GM12878 (cell line): Measurements from ENCODE around the gene KDM6B. TPM values are rescaled to one million over a fixed set of nuclear protein-coding genes. Genes with fewer than 3 reads are reported as not detected.

Experiments used
- ATAC-seq: fragments of 200-7000 bp; cut with Tn5 transposase; 3 replicates; pipeline ENCODE4 v1.9.1; 2020; ENCODE audit warnings: mild to moderate bottlenecking, moderate library complexity
- BruUV-seq: library from RNA; stranded (reverse); fragments of 400-500 nt; replicated peaks from 2 replicates; lab custom pipeline; 2021; lab: Mats Ljungman, UMichigan
- CTCF ChIA-PET: fragments of 300-600 bp; sonication (Branson Sonifier 250); formaldehyde crosslinking; extraction: SDS; loops from one replicate; lab custom pipeline; 2021; ENCODE audit warnings: inconsistent platforms; lab: Yijun Ruan, JAX
- POLR2A ChIA-PET: fragments of 350-600 bp; formaldehyde crosslinking; extraction: SDS; loops from one replicate; lab custom pipeline; 2021; ENCODE audit warnings: inconsistent platforms; lab: Charles Lee
- RAD21 ChIA-PET: fragments of 300-600 bp; sonication (Branson Sonifier 250); formaldehyde crosslinking; loops from one replicate; lab custom pipeline; 2023; ENCODE audit warnings: antibody characterized with exemption; ENCODE audit not compliant: unreplicated experiment; lab: Charles Lee
- SMC1A ChIA-PET: fragments of 300-600 bp; sonication (Branson Sonifier 250); formaldehyde crosslinking; loops from one replicate; lab custom pipeline; 2023; ENCODE audit not compliant: unreplicated experiment, uncharacterized antibody; lab: Charles Lee
- DNase-seq: peaks from one replicate; pipeline ENCODE4 v3.0.0-alpha.2; 2011; ENCODE audit warnings: low read depth, low spot score
- FAIRE-seq: peaks from 3 replicates; lab custom pipeline; 2011; peaks lifted over from hg19 to GRCh38; lab: Jason Lieb, UNC
- H2AFZ ChIP-seq: 2 replicates; pipeline ENCODE4 v1.6.0; 2011; ENCODE audit warnings: low read depth, low read length, control low read depth; ENCODE audit not compliant: control insufficient read depth
- H3K27ac ChIP-seq: 2 replicates; pipeline ENCODE4 v1.5.1; 2011; ENCODE audit warnings: control low read depth; ENCODE audit not compliant: control insufficient read depth, insufficient read depth
- H3K27me3 ChIP-seq, 2 experiments: replicated peaks in 1 of 2; 2 replicates each; pipeline versions ENCODE4 v1.6.0 to v1.6.1; 2011; ENCODE audit warnings: low read length in 1 of 2; ENCODE audit not compliant: control insufficient read depth in 2 of 2, insufficient read depth in 2 of 2
- H3K36me3 ChIP-seq, 2 experiments: 2 replicates each; pipeline ENCODE4 v1.5.1; 2011; ENCODE audit warnings: low read length in 1 of 2; ENCODE audit not compliant: control insufficient read depth in 2 of 2, insufficient read depth in 2 of 2
- H3K4me1 ChIP-seq: 2 replicates; pipeline ENCODE4 v1.6.1; 2011; ENCODE audit warnings: mild to moderate bottlenecking, low read length, moderate library complexity, mixed read lengths; ENCODE audit not compliant: control insufficient read depth, insufficient read depth
- H3K4me2 ChIP-seq: 2 replicates; pipeline ENCODE4 v1.6.0; 2011; ENCODE audit warnings: control low read depth; ENCODE audit not compliant: control insufficient read depth, insufficient read depth
- H3K4me3 ChIP-seq: fragments of 200-600 bp; sonication (generic); 2 replicates; pipeline ENCODE4 v1.5.1; 2016
- H3K79me2 ChIP-seq: 2 replicates; pipeline ENCODE4 v1.6.0; 2011; ENCODE audit warnings: low read length; ENCODE audit not compliant: control insufficient read depth, insufficient read depth
- H3K9ac ChIP-seq: 2 replicates; pipeline ENCODE4 v1.8.0; 2011; ENCODE audit warnings: low read length, control low read depth, mixed read lengths; ENCODE audit not compliant: control insufficient read depth, insufficient read depth
- H3K9me3 ChIP-seq: replicated peaks from 3 replicates; pipeline ENCODE4 v1.5.1; 2011; ENCODE audit warnings: mild to moderate bottlenecking, low read length; ENCODE audit not compliant: control insufficient read depth, insufficient read depth
- H4K20me1 ChIP-seq: 2 replicates; pipeline ENCODE4 v1.6.0; 2011; ENCODE audit not compliant: control insufficient read depth, insufficient read depth
- BRCA1 ChIP-seq: IDR thresholded peaks from 2 replicates; pipeline ENCODE4 v1.6.1; 2011; ENCODE audit warnings: low read depth, low read length, improper control_type of control experiment
- CBX3 ChIP-seq: fragments of 200-600 bp; sonication (generic); IDR thresholded peaks from 2 replicates; pipeline ENCODE4 v1.6.1; 2016; ENCODE audit warnings: low read depth, borderline replicate concordance
- IKZF1 ChIP-seq: fragments of 450-650 bp; conservative IDR thresholded peaks from 2 replicates; pipeline ENCODE4 v1.6.1; 2017; ENCODE audit warnings: antibody characterized with exemption, mild to moderate bottlenecking
- IRF3 ChIP-seq: fragments of 450-650 bp; IDR thresholded peaks from 2 replicates; pipeline ENCODE4 v1.6.1; 2014; ENCODE audit warnings: mild to moderate bottlenecking
- RB1 ChIP-seq: fragments of 450-650 bp; formaldehyde crosslinking; IDR thresholded peaks from 2 replicates; pipeline ENCODE4 v1.6.1; 2017; ENCODE audit warnings: mild to moderate bottlenecking, borderline replicate concordance
- SREBF1 ChIP-seq: IDR thresholded peaks from 2 replicates; pipeline ENCODE4 v1.6.1; 2012; ENCODE audit warnings: mild to moderate bottlenecking, low read length
- TCF3 ChIP-seq: IDR thresholded peaks from 2 replicates; pipeline ENCODE4 v1.6.1; 2012; ENCODE audit warnings: low read depth, mild to moderate bottlenecking, low read length, borderline replicate concordance; ENCODE audit not compliant: insufficient read depth
- WGBS: methylation state at CpG from one replicate; pipeline ENCODE4 v1.1.6; 2016; ENCODE audit warnings: low lambda C conversion rate; ENCODE audit not compliant: insufficient replicate concordance, insufficient coverage; ENCODE audit errors: missing lambda C conversion rate; 5-methylcytosine and 5-hydroxymethylcytosine counted together
- in situ Hi-C: fragments of 300-500 bp; cut with MboI; formaldehyde crosslinking; loops from 9 replicates; pipeline ENCODE4 v1.14.3; 2018; ENCODE audit warnings: mixed read lengths
- intact Hi-C: fragments of 100-400 bp; cut with micrococcal nuclease; formaldehyde crosslinking; loops from one replicate; pipeline ENCODE4 v1.14.2; 2022; ENCODE audit not compliant: unreplicated experiment
- polyA plus RNA-seq, 11 experiments: library from polyadenylated mRNA; depleted of rRNA in 4 of 11; unstranded in 6 of 11; stranded (reverse) in 5 of 11; fragments of >200 nt; fragmentation: Nextera tagmentation in 4 of 11; fragmentation: Illumina TruSeq in 1 of 11; extraction: Ambion mirVana in 4 of 11; extraction: Trizol in 1 of 11; gene quantifications; 1 replicate in 1 of 11; 2 replicates in 10 of 11; pipeline versions ENCODE4 v1.2.1 to v1.2.3, GENCODE V29; 2011 to 2016; ENCODE audit warnings: inconsistent platforms in 2 of 11, missing spikeins in 2 of 11, low read depth in 1 of 11
- total RNA-seq, 4 experiments: library from RNA; depleted of rRNA in 3 of 4; stranded (reverse); fragments of >200 nt in 3 of 4; fragmentation: Illumina TruSeq in 1 of 4; extraction: Trizol in 1 of 4; gene quantifications; 2 replicates each; pipeline versions ENCODE4 v1.2.1 to v1.2.3, GENCODE V29; 2013 to 2021

KDM6B gene
- total and polyA plus RNA-seq, 10 of the 15 experiments (the other 5 are each of a cell fraction or from before 2014, with no cell fraction given), result 0.05 to 33.5 (median 2.3) TPM

- Histone ChIP-seq H4K20me1 (no peaks in the 10 kb centered on the region; the same call in 1 of the 2 replicates), H3K4me1 (peaks cover 22% of the 10 kb centered on the region), H3K9ac (no peak overlapping the region), H2AFZ (no peak overlapping the region), H3K27me3 (no peaks in the 10 kb centered on the region), H3K4me3 (no peak overlapping the region), H3K9me3 (no peaks in the 10 kb centered on the region), H3K27ac (no peak overlapping the region), H3K36me3 (peaks cover 0 to 24% of the 10 kb centered on the region in 2 experiments; a peak in 3 of 4 replicates), H3K4me2 (no peak overlapping the region), H3K79me2 (peaks cover 28% of the 10 kb centered on the region)
- ATAC-seq (no peak), DNase-seq (no peak), FAIRE-seq (no peak)
- in situ Hi-C loops, result no loop called here
- ChIA-PET RAD21 (no interaction called here), POLR2A (no interaction called here), CTCF (interaction anchor here (5.7 kb wide), 1 partner anchor 13 kb away, joined by 57 read pairs; the partner anchor contains the start of gene KDM6B), SMC1A (no interaction called here)
- BruUV-seq, result no TSS peak
- intact Hi-C loops, result no loop called here
- 91% methylated on average over 23 of the region's 34 CpGs for WGBS
- TF ChIP-seq TCF3, result no peak
- no peak for TF ChIP-seq RB1
- no peak for TF ChIP-seq BRCA1
- no peak for TF ChIP-seq IRF3
- no peak for TF ChIP-seq IKZF1
- no peak for TF ChIP-seq CBX3
- TF ChIP-seq SREBF1, result no peak
Measured at GRCh38 chr17:7846765-7847661, 13.0 kb downstream of the KDM6B start.
